MM.1S (cell line): Measurements from ENCODE around the gene SLC48A1.

Source experiments
- DNase-seq: peaks from one replicate; pipeline ENCODE4 v3.0.0-alpha.2; 2015
- H2AFZ ChIP-seq: fragments of 300-600 bp; sonication (generic); 2 replicates; pipeline ENCODE4 v1.6.0; 2016; ENCODE audit warnings: antibody characterized with exemption, low read length
- H3F3A ChIP-seq: fragments of 300-600 bp; sonication (generic); 2 replicates; pipeline ENCODE4 v1.6.1; 2016; ENCODE audit warnings: mild to moderate bottlenecking, antibody characterized with exemption, low read length, moderate library complexity, mixed read lengths; ENCODE audit not compliant: insufficient read depth
- H3K27ac ChIP-seq: fragments of 300-600 bp; sonication (generic); 2 replicates; pipeline ENCODE4 v1.5.1; 2016; ENCODE audit warnings: mild to moderate bottlenecking, low read length
- H3K27me3 ChIP-seq: fragments of 300-600 bp; sonication (generic); replicated peaks from 2 replicates; pipeline ENCODE4 v1.6.0; 2016; ENCODE audit warnings: low read length; ENCODE audit not compliant: insufficient read depth
- H3K36me3 ChIP-seq: fragments of 300-600 bp; sonication (generic); replicated peaks from 2 replicates; pipeline ENCODE4 v1.6.1; 2016; ENCODE audit warnings: mild to moderate bottlenecking, low read length, mixed read lengths; ENCODE audit not compliant: insufficient read depth
- H3K4me1 ChIP-seq: fragments of 300-600 bp; sonication (generic); 2 replicates; pipeline ENCODE4 v1.6.1; 2016; ENCODE audit warnings: low read length, mixed read lengths
- H3K4me2 ChIP-seq: fragments of 300-600 bp; sonication (generic); 2 replicates; pipeline ENCODE4 v1.6.0; 2016; ENCODE audit warnings: low read depth, low read length
- H3K4me3 ChIP-seq: fragments of 300-600 bp; sonication (generic); 2 replicates; pipeline ENCODE4 v1.5.1; 2016; ENCODE audit warnings: low read length, mixed read lengths
- H3K79me2 ChIP-seq: fragments of 300-600 bp; sonication (generic); 2 replicates; pipeline ENCODE4 v1.6.1; 2016; ENCODE audit warnings: mixed run types, low read length, mixed read lengths
- H3K9ac ChIP-seq: fragments of 300-600 bp; sonication (generic); 2 replicates; pipeline ENCODE4 v1.6.1; 2016; ENCODE audit warnings: low read length, mixed read lengths
- H3K9me2 ChIP-seq: fragments of 300-600 bp; sonication (generic); replicated peaks from 2 replicates; pipeline ENCODE4 v1.6.1; 2016; ENCODE audit warnings: mild to moderate bottlenecking, low read length, mixed read lengths; ENCODE audit not compliant: insufficient read depth
- H3K9me3 ChIP-seq: fragments of 300-600 bp; sonication (generic); replicated peaks from 2 replicates; pipeline ENCODE4 v1.6.1; 2016; ENCODE audit warnings: mild to moderate bottlenecking, low read length, mixed read lengths; ENCODE audit not compliant: insufficient read depth
- H4K20me1 ChIP-seq: fragments of 300-600 bp; sonication (generic); 2 replicates; pipeline ENCODE4 v1.6.1; 2016; ENCODE audit warnings: mild to moderate bottlenecking, low read length, moderate library complexity, mixed read lengths; ENCODE audit not compliant: insufficient read depth
- EZH2 ChIP-seq: fragments of 300-600 bp; sonication (generic); optimal IDR thresholded peaks from 2 replicates; pipeline ENCODE3; 2017; ENCODE audit warnings: low read depth, mild to moderate bottlenecking, antibody characterized with exemption, low read length, mixed read lengths
- EZH2phosphoT487 ChIP-seq: fragments of 300-600 bp; sonication (generic); IDR thresholded peaks from 2 replicates; pipeline ENCODE4 v1.6.1; 2018; ENCODE audit warnings: antibody characterized with exemption, low read length
- TF ChIP-seq, protein P1 (sequence below): fragments of 300-600 bp; sonication (generic); IDR thresholded peaks from 2 replicates; pipeline ENCODE4 v1.5.1; 2016; ENCODE audit warnings: antibody characterized with exemption, low read length, mixed read lengths

SLC48A1 gene

DNA sequence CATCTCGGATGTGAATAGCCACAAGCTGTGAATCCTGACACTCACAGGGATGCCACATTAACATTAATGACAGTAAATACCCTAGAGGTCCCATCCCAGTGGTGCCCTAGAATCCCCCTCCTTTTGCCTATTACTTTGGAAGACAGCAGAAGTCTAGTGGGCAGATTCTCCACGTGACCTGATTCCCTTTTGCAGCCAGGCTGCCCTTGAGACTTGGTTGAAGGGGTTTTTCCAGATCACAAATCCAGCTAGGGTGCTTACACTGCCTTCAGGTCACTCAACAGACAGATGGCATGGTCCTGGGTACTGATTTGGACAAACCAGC is 38.0 kb downstream of the SLC48A1 start:
- peak overlapping the region; percentile 73; the same call in 1 of the 2 replicates for H3K4me3 ChIP-seq
- TF ChIP-seq EZH2 (no peak), EZH2phosphoT487 (no peak)
- TF ChIP-seq, protein P1, sequence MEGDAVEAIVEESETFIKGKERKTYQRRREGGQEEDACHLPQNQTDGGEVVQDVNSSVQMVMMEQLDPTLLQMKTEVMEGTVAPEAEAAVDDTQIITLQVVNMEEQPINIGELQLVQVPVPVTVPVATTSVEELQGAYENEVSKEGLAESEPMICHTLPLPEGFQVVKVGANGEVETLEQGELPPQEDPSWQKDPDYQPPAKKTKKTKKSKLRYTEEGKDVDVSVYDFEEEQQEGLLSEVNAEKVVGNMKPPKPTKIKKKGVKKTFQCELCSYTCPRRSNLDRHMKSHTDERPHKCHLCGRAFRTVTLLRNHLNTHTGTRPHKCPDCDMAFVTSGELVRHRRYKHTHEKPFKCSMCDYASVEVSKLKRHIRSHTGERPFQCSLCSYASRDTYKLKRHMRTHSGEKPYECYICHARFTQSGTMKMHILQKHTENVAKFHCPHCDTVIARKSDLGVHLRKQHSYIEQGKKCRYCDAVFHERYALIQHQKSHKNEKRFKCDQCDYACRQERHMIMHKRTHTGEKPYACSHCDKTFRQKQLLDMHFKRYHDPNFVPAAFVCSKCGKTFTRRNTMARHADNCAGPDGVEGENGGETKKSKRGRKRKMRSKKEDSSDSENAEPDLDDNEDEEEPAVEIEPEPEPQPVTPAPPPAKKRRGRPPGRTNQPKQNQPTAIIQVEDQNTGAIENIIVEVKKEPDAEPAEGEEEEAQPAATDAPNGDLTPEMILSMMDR, result no peak
- peaks cover 87% of the 10 kb centered on the region for H3K4me1 ChIP-seq
- H3K9me3 ChIP-seq, result no peaks in the 10 kb centered on the region
- H3K36me3 ChIP-seq, result no peaks in the 10 kb centered on the region
- no peaks in the 10 kb centered on the region for H3K9me2 ChIP-seq
- peak overlapping the region; percentile 96 for H3K27ac ChIP-seq
- no peaks in the 10 kb centered on the region for H3K27me3 ChIP-seq
- H3K9ac ChIP-seq, result peak overlapping the region; percentile 83; the same call in 1 of the 2 replicates
- peak overlapping the region; percentile 96 for H3K4me2 ChIP-seq
- no peaks in the 10 kb centered on the region for H4K20me1 ChIP-seq
- H3F3A ChIP-seq, result peaks cover 81% of the 10 kb centered on the region
- peaks cover 93% of the 10 kb centered on the region for H3K79me2 ChIP-seq
- H2AFZ ChIP-seq, result no peak overlapping the region
- no peak for DNase-seq

DNA sequence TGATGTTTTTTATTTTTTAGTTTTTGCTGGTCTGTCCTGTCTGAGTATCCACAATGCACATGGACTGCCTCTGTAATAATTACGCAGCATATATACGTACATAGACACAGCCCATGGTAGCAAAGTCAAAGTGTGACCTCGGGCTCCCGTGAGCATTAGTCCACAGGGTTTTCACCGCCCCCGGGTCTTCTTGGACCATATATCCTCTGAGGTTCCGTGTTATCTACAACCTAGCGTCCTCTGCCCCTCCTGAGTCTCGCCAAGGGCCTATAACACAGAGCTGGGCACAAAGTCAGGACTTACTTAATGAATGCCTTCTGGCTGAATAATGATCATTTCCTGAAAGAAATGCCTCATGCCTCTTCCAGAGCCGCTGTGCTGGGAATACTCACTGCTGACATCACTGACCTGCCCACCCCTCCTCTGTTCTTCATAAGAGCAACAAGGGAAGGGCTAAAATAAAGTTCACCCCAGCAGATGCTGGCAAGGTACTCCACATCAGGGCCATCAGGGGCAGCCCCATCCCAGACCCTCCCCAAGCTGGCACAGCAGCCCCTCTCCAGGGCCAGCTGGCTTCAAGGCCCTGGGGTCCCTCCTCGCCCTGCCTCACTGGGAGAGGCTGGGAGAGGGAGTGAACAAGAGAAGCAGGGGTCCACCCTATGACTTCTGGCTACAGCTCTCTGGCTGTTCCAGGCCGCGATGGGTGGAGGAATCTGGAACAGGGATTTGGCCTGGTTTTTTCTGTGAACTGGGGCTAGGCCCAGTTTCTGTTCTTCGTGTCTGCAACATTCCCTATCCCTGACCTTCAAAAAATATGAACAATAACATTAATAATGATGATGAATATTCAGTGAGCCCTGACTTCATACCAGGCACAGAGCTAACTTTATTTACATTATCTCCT is 38.8 kb downstream of the SLC48A1 start:
- TF ChIP-seq EZH2phosphoT487 (no peak), EZH2 (no peak)
- TF ChIP-seq, protein P1, result no peak
- H3K4me2 ChIP-seq, result peak overlapping the region; percentile 96
- H3F3A ChIP-seq, result peaks cover 81% of the 10 kb centered on the region
- no peaks in the 10 kb centered on the region for H3K9me2 ChIP-seq
- peak overlapping the region; percentile 83 for H3K9ac ChIP-seq
- no peaks in the 10 kb centered on the region for H3K27me3 ChIP-seq
- H3K4me1 ChIP-seq, result peaks cover 87% of the 10 kb centered on the region
- no peaks in the 10 kb centered on the region for H3K36me3 ChIP-seq
- DNase-seq, result no peak
- H3K27ac ChIP-seq, result peak overlapping the region; percentile 96
- peaks cover 93% of the 10 kb centered on the region for H3K79me2 ChIP-seq
- H2AFZ ChIP-seq, result no peak overlapping the region
- no peaks in the 10 kb centered on the region for H3K9me3 ChIP-seq
- H4K20me1 ChIP-seq, result no peaks in the 10 kb centered on the region
- H3K4me3 ChIP-seq, result peak overlapping the region; percentile 73

DNA sequence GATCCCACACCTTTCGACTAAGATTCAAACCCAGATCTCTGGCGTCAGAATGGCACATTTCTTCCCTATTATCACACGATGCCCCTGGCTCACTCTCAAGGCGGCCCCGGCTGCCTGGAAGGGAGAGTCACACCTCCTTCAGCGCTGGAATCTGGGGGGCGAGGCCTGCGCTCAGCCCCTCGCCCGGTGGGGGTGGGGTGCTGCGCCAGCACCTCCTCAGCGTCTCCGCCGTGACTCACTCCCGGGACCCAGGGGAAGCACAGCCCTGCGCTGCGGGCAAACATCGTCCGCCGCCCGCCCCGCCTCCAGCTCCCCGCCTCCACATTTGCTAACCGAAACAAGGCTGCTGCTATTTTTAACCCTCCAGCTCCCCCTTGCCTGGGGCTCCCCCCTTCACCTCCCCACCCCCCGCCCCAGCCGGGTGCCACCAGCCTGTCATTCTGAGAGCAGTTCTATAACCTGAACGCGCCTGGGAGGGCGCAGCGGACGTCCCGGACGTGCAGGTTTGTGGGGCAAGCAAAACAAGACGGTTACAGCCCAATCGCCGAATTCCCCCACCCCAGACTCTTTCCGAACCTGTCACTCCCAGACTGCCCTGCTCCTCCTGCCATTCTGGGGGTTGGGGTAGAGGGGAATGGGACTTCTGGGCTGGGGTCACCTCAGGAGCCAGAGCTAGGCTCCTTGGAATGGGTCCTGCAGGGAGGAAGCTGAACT is 39.9 kb downstream of the SLC48A1 start:
- H3K9me3 ChIP-seq, result no peaks in the 10 kb centered on the region
- H2AFZ ChIP-seq, result no peak overlapping the region
- peaks cover 78% of the 10 kb centered on the region for H3F3A ChIP-seq
- peaks cover 93% of the 10 kb centered on the region for H3K79me2 ChIP-seq
- H3K27me3 ChIP-seq, result no peaks in the 10 kb centered on the region
- peak overlapping the region; percentile 83 for H3K9ac ChIP-seq
- no peaks in the 10 kb centered on the region for H3K9me2 ChIP-seq
- H3K4me3 ChIP-seq, result peak overlapping the region; percentile 73
- H3K36me3 ChIP-seq, result no peaks in the 10 kb centered on the region
- H3K27ac ChIP-seq, result peak overlapping the region; percentile 96
- H4K20me1 ChIP-seq, result no peaks in the 10 kb centered on the region
- peak overlapping the region; percentile 97 for H3K4me2 ChIP-seq
- TF ChIP-seq EZH2phosphoT487, result no peak
- TF ChIP-seq EZH2, result no peak
- TF ChIP-seq, protein P1, result peak; percentile 27; the same call in 1 of the 2 replicates
- H3K4me1 ChIP-seq, result peaks cover 87% of the 10 kb centered on the region
- DNase-seq, result peak; percentile 98
